MM.1S (cell line): ENCODE results near the gene LRRTM4.

Experiments
- DNase-seq: peaks from one replicate; pipeline ENCODE4 v3.0.0-alpha.2; 2015
- H2AFZ ChIP-seq: fragments of 300-600 bp; sonication (generic); 2 replicates; pipeline ENCODE4 v1.6.0; 2016; ENCODE audit warnings: antibody characterized with exemption, low read length
- H3F3A ChIP-seq: fragments of 300-600 bp; sonication (generic); 2 replicates; pipeline ENCODE4 v1.6.1; 2016; ENCODE audit warnings: mild to moderate bottlenecking, antibody characterized with exemption, low read length, moderate library complexity, mixed read lengths; ENCODE audit not compliant: insufficient read depth
- H3K27ac ChIP-seq: fragments of 300-600 bp; sonication (generic); 2 replicates; pipeline ENCODE4 v1.5.1; 2016; ENCODE audit warnings: mild to moderate bottlenecking, low read length
- H3K27me3 ChIP-seq: fragments of 300-600 bp; sonication (generic); replicated peaks from 2 replicates; pipeline ENCODE4 v1.6.0; 2016; ENCODE audit warnings: low read length; ENCODE audit not compliant: insufficient read depth
- H3K36me3 ChIP-seq: fragments of 300-600 bp; sonication (generic); replicated peaks from 2 replicates; pipeline ENCODE4 v1.6.1; 2016; ENCODE audit warnings: mild to moderate bottlenecking, low read length, mixed read lengths; ENCODE audit not compliant: insufficient read depth
- H3K4me1 ChIP-seq: fragments of 300-600 bp; sonication (generic); 2 replicates; pipeline ENCODE4 v1.6.1; 2016; ENCODE audit warnings: low read length, mixed read lengths
- H3K4me2 ChIP-seq: fragments of 300-600 bp; sonication (generic); 2 replicates; pipeline ENCODE4 v1.6.0; 2016; ENCODE audit warnings: low read depth, low read length
- H3K4me3 ChIP-seq: fragments of 300-600 bp; sonication (generic); 2 replicates; pipeline ENCODE4 v1.5.1; 2016; ENCODE audit warnings: low read length, mixed read lengths
- H3K79me2 ChIP-seq: fragments of 300-600 bp; sonication (generic); 2 replicates; pipeline ENCODE4 v1.6.1; 2016; ENCODE audit warnings: mixed run types, low read length, mixed read lengths
- H3K9ac ChIP-seq: fragments of 300-600 bp; sonication (generic); 2 replicates; pipeline ENCODE4 v1.6.1; 2016; ENCODE audit warnings: low read length, mixed read lengths
- H3K9me2 ChIP-seq: fragments of 300-600 bp; sonication (generic); replicated peaks from 2 replicates; pipeline ENCODE4 v1.6.1; 2016; ENCODE audit warnings: mild to moderate bottlenecking, low read length, mixed read lengths; ENCODE audit not compliant: insufficient read depth
- H3K9me3 ChIP-seq: fragments of 300-600 bp; sonication (generic); replicated peaks from 2 replicates; pipeline ENCODE4 v1.6.1; 2016; ENCODE audit warnings: mild to moderate bottlenecking, low read length, mixed read lengths; ENCODE audit not compliant: insufficient read depth
- H4K20me1 ChIP-seq: fragments of 300-600 bp; sonication (generic); 2 replicates; pipeline ENCODE4 v1.6.1; 2016; ENCODE audit warnings: mild to moderate bottlenecking, low read length, moderate library complexity, mixed read lengths; ENCODE audit not compliant: insufficient read depth
- CTCF ChIP-seq: fragments of 300-600 bp; sonication (generic); IDR thresholded peaks from 2 replicates; pipeline ENCODE4 v1.5.1; 2016; ENCODE audit warnings: antibody characterized with exemption, low read length, mixed read lengths
- EZH2 ChIP-seq: fragments of 300-600 bp; sonication (generic); optimal IDR thresholded peaks from 2 replicates; pipeline ENCODE3; 2017; ENCODE audit warnings: low read depth, mild to moderate bottlenecking, antibody characterized with exemption, low read length, mixed read lengths
- EZH2phosphoT487 ChIP-seq: fragments of 300-600 bp; sonication (generic); IDR thresholded peaks from 2 replicates; pipeline ENCODE4 v1.6.1; 2018; ENCODE audit warnings: antibody characterized with exemption, low read length

The LRRTM4 gene

DNA sequence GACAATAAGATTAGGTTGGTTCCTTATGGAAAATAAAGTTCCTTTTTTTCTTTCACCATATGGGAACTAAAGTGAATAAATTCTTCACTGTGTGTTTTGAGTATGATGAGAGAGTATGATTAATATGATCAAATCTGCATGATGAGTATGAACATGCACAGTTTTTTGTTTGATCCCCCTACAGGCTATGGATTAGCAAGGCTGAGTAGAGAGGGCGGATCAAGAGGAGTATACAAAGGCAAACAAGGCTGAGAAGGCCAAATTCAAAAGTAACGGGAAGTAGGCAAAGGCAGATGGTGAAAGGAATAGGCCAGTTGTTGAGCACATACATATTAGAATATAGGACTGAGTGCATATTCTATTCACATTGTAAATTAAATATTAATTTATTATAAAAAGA, 508.2 kb downstream of the LRRTM4 start:
- no peaks in the 10 kb centered on the region for H3K9me3 ChIP-seq
- H3K79me2 ChIP-seq, result no peaks in the 10 kb centered on the region
- H3K9ac ChIP-seq, result no peak overlapping the region
- no peaks in the 10 kb centered on the region for H3K27me3 ChIP-seq
- H3K9me2 ChIP-seq, result no peaks in the 10 kb centered on the region
- no peak overlapping the region for H3K4me2 ChIP-seq
- H3F3A ChIP-seq, result no peaks in the 10 kb centered on the region
- no peak overlapping the region for H2AFZ ChIP-seq
- H4K20me1 ChIP-seq, result no peaks in the 10 kb centered on the region
- no peaks in the 10 kb centered on the region for H3K4me1 ChIP-seq
- no peak overlapping the region for H3K4me3 ChIP-seq
- no peaks in the 10 kb centered on the region for H3K36me3 ChIP-seq
- DNase-seq, result no peak
- TF ChIP-seq CTCF, result no peak
- TF ChIP-seq EZH2phosphoT487, result no peak
- TF ChIP-seq EZH2, result no peak
- no peak overlapping the region for H3K27ac ChIP-seq

- Histone ChIP-seq H3K9ac (no peak overlapping the region), H3K4me3 (no peak overlapping the region), H3K27ac (no peak overlapping the region), H3K36me3 (no peaks in the 10 kb centered on the region), H3F3A (no peaks in the 10 kb centered on the region), H4K20me1 (no peaks in the 10 kb centered on the region), H2AFZ (no peak overlapping the region), H3K9me2 (no peaks in the 10 kb centered on the region), H3K9me3 (no peaks in the 10 kb centered on the region), H3K4me2 (no peak overlapping the region), H3K27me3 (no peaks in the 10 kb centered on the region), H3K79me2 (no peaks in the 10 kb centered on the region), H3K4me1 (no peaks in the 10 kb centered on the region)
- TF ChIP-seq EZH2 (no peak), CTCF (no peak), EZH2phosphoT487 (no peak)
- DNase-seq, result no peak
These were observed 508.7 kb downstream of the LRRTM4 start for GRCh38 chr2:77013457-77013856.

GRCh38 chr2:77009307-77009706, 512.9 kb downstream of the LRRTM4 start:
- Histone ChIP-seq H3K27me3 (no peaks in the 10 kb centered on the region), H3K9me2 (no peaks in the 10 kb centered on the region), H3K27ac (no peak overlapping the region), H3K9me3 (no peaks in the 10 kb centered on the region), H3K4me3 (no peak overlapping the region), H2AFZ (no peak overlapping the region), H3K36me3 (no peaks in the 10 kb centered on the region), H3K9ac (no peak overlapping the region), H3K4me1 (no peaks in the 10 kb centered on the region), H3K79me2 (no peaks in the 10 kb centered on the region), H3F3A (no peaks in the 10 kb centered on the region), H4K20me1 (no peaks in the 10 kb centered on the region), H3K4me2 (no peak overlapping the region)
- TF ChIP-seq EZH2phosphoT487 (no peak), CTCF (no peak), EZH2 (no peak)
- DNase-seq, result no peak

DNA sequence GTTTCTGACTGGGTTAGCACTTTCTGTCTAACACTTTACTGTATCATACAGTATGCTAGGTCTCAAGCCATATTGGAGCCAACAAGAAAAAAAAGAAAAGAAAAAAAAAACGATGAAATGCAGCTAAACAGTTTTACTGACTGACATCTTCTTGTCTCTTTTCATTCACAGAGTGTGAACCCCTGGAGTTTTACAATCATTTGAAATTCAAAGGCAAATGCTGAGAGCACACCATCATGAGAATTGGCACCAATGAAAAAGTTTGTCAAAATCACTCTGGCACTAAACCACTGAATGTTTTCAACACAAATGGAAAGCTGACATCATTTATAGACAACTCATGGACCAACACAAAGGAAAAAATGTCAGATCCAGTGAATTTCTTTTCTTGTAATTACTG, 513.3 kb downstream of the LRRTM4 start:
- Histone ChIP-seq H3K4me1 (no peaks in the 10 kb centered on the region), H3K9me2 (no peaks in the 10 kb centered on the region), H3K36me3 (no peaks in the 10 kb centered on the region), H3K79me2 (no peaks in the 10 kb centered on the region), H3K9ac (no peak overlapping the region), H3K27me3 (no peaks in the 10 kb centered on the region), H3F3A (no peaks in the 10 kb centered on the region), H4K20me1 (no peaks in the 10 kb centered on the region), H3K27ac (no peak overlapping the region), H3K4me2 (no peak overlapping the region), H2AFZ (no peak overlapping the region), H3K9me3 (no peaks in the 10 kb centered on the region), H3K4me3 (no peak overlapping the region)
- no peak for DNase-seq
- TF ChIP-seq EZH2phosphoT487, result no peak
- no peak for TF ChIP-seq CTCF
- TF ChIP-seq EZH2, result no peak
